Large intestine (tissue), 3 donors: ENCODE results near the gene CC2D1A. TPM values are rescaled to one million over a fixed set of nuclear protein-coding genes. Genes with fewer than 3 reads are reported as not detected.
"Not testable (repeated sequence)": the region's sequence is repeated elsewhere in the genome, so short reads cannot be mapped to it uniquely, and the experiment has no call there.

ENCODE experiments used
- DNase-seq, 2 donors: peaks; one replicate each; pipeline versions ENCODE4 v3.0.0 to v3.0.0-alpha.2; 2013
- H3K27ac ChIP-seq: one replicate; pipeline ENCODE4 v1.5.1; 2013; ENCODE audit warnings: low read length
- H3K27me3 ChIP-seq: 2 replicates; pipeline ENCODE4 v1.6.1; 2013; ENCODE audit warnings: low read length; ENCODE audit not compliant: control insufficient read depth, insufficient read depth
- H3K36me3 ChIP-seq: 2 replicates; pipeline ENCODE4 v1.6.1; 2013; ENCODE audit warnings: low read length; ENCODE audit not compliant: control insufficient read depth, insufficient read depth
- H3K4me1 ChIP-seq: one replicate; pipeline ENCODE4 v1.6.1; 2013; ENCODE audit warnings: low read length; ENCODE audit not compliant: control insufficient read depth, insufficient read depth
- H3K4me3 ChIP-seq: one replicate; pipeline ENCODE4 v1.5.1; 2013; ENCODE audit warnings: low read length
- H3K9me3 ChIP-seq: one replicate; pipeline ENCODE4 v1.6.1; 2013; ENCODE audit warnings: mild to moderate bottlenecking, low read depth, low read length, moderate library complexity; ENCODE audit not compliant: control insufficient read depth
- WGBS: methylation state at CpG from one replicate; pipeline ENCODE4 v1.1.5; 2013; ENCODE audit warnings: low lambda C conversion rate; ENCODE audit not compliant: insufficient coverage; 5-methylcytosine and 5-hydroxymethylcytosine counted together
- polyA plus RNA-seq: library from polyadenylated mRNA; unstranded; fragments of 120-200 nt; gene quantifications from one replicate; pipeline ENCODE4 v1.2.1, GENCODE V29; 2013

The CC2D1A gene
- polyA plus RNA-seq, 1 donor = 42.2 TPM

GRCh38 chr19:13962699-13963602 lies 57.0 kb downstream of the CC2D1A start:
- peaks cover 73% of the 10 kb centered on the region for H3K36me3 ChIP-seq
- no peaks in the 10 kb centered on the region for H3K27me3 ChIP-seq
- H3K4me1 ChIP-seq = no peaks in the 10 kb centered on the region
- no peak overlapping the region for H3K27ac ChIP-seq
- H3K4me3 ChIP-seq = no peak overlapping the region
- WGBS = no CpG with 5 or more reads among the region's 89 CpGs
- no peak for DNase-seq
- no peaks in the 10 kb centered on the region for H3K9me3 ChIP-seq

- H3K4me3 ChIP-seq = no peak overlapping the region
- no peak overlapping the region for H3K27ac ChIP-seq
- no peaks in the 10 kb centered on the region for H3K27me3 ChIP-seq
- DNase-seq = no peak
- no peaks in the 10 kb centered on the region for H3K9me3 ChIP-seq
- H3K4me1 ChIP-seq = no peaks in the 10 kb centered on the region
- H3K36me3 ChIP-seq = peaks cover 73% of the 10 kb centered on the region
- no CpG with 5 or more reads among the region's 48 CpGs for WGBS
Measured at GRCh38 chr19:13963603-13964105, 57.7 kb downstream of the CC2D1A start.

DNA sequence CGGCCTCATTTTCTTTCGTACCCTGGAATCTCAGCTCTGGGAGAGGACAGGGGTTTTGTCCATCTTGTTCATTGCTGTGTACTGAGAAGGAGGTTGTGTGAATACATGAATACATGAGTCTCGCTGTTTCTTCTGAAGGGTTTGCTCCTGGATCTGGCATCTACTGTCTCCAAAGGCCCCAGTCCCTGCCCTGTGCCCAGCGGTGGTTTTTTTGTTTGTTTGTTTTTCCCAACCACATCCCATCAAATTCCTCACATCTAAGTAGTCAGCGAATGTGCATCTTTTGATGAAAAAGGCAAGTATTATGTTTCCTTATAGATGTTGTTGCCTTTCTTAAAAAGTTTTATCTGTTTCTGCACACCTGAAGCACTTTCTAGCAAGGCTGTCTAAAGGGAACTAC lies 58.8 kb downstream of the CC2D1A start:
- H3K9me3 ChIP-seq = no peaks in the 10 kb centered on the region
- H3K27ac ChIP-seq = no peak overlapping the region
- WGBS = no CpG with 5 or more reads among the region's 5 CpGs
- H3K27me3 ChIP-seq = no peaks in the 10 kb centered on the region
- no peak overlapping the region for H3K4me3 ChIP-seq
- no peaks in the 10 kb centered on the region for H3K4me1 ChIP-seq
- peaks cover 73% of the 10 kb centered on the region for H3K36me3 ChIP-seq
- DNase-seq = no peak

GRCh38 chr19:13965377-13965896 lies 59.4 kb downstream of the CC2D1A start:
- no peak overlapping the region for H3K4me3 ChIP-seq
- H3K27ac ChIP-seq = no peak overlapping the region
- H3K4me1 ChIP-seq = no peaks in the 10 kb centered on the region
- no peak for DNase-seq
- H3K36me3 ChIP-seq = peaks cover 73% of the 10 kb centered on the region
- no peaks in the 10 kb centered on the region for H3K27me3 ChIP-seq
- H3K9me3 ChIP-seq = no peaks in the 10 kb centered on the region
- no CpG with 5 or more reads among the region's 24 CpGs for WGBS

- Histone ChIP-seq H3K27ac (no peak overlapping the region), H3K36me3 (peaks cover 69% of the 10 kb centered on the region), H3K9me3 (no peaks in the 10 kb centered on the region), H3K4me1 (no peaks in the 10 kb centered on the region), H3K27me3 (no peaks in the 10 kb centered on the region), H3K4me3 (no peak overlapping the region)
- no peak for DNase-seq
- WGBS = no CpG with 5 or more reads among the region's 20 CpGs
Measured at GRCh38 chr19:13965926-13966683, 60.1 kb downstream of the CC2D1A start.

DNA sequence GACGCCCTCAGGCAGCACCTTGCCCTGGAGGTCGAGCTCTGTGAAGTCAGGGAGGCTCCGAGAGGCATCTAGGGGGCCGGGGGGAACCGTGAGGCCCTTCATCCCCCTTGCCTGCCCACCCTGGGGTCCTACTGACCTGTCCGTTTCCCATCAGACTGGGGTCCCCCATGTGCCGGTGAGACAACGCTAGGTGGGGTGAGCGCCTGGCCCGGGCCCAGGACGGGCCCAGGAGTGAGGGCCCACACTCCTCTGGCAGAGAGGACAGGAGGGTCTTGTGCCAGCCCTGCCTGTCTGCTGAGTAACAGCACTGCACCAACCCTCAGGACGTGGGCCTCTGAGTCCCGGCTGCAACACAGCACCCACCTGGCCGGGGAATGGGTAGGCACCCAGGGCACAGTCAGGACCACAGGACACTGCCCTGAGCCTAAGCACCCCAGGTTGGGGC lies 60.7 kb downstream of the CC2D1A start:
- Histone ChIP-seq H3K4me1 (no peaks in the 10 kb centered on the region), H3K36me3 (peaks cover 67% of the 10 kb centered on the region), H3K4me3 (no peak overlapping the region), H3K27ac (no peak overlapping the region), H3K9me3 (no peaks in the 10 kb centered on the region), H3K27me3 (no peaks in the 10 kb centered on the region)
- DNase-seq = no peak
- WGBS = no CpG with 5 or more reads among the region's 14 CpGs

- peaks cover 66% of the 10 kb centered on the region for H3K36me3 ChIP-seq
- not testable (repeated sequence) for H3K27me3 ChIP-seq, DNase-seq, H3K4me1 ChIP-seq, H3K9me3 ChIP-seq, H3K27ac ChIP-seq, H3K4me3 ChIP-seq
- no CpG with 5 or more reads among the region's 8 CpGs for WGBS
Measured at GRCh38 chr19:13967206-13967605, 61.2 kb downstream of the CC2D1A start.

DNA sequence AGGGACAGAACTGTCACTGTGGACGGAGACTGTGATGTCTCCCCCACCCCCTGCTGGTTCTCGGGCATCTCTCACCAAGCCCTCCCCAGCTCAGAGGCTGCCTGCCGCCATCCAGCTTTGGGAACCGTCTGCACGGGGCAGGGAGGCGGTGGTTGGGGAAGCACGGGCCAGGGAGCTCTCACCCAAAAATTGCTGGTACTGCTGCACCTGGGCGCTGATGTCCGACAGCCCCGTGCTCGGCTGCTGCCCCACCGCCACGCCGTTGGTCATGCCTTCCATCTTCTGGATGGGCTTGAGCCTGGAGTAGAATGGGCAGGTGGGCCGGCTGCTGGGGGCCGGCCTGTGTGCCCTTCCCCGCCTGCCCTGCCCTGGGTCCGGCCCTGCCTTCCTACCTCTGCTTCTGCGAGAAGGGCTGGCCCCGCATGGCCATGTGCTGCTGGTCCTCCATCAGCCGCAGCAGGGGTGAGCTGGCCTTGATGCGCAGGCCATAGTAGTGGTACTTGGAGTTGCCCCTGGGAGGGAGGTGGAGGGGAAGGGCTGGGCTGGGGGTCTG lies 62.5 kb downstream of the CC2D1A start:
- no CpG with 5 or more reads among the region's 22 CpGs for WGBS
- no peaks in the 10 kb centered on the region for H3K27me3 ChIP-seq

GRCh38 chr19:13968999-13969398 lies 63.0 kb downstream of the CC2D1A start:
- Histone ChIP-seq H3K9me3 (no peaks in the 10 kb centered on the region), H3K36me3 (peaks cover 76% of the 10 kb centered on the region)

More for the DNA sequence above, 62.5 kb downstream of the CC2D1A start:
- H3K27ac ChIP-seq = no peak overlapping the region
- H3K4me3 ChIP-seq = no peak overlapping the region
- no peaks in the 10 kb centered on the region for H3K4me1 ChIP-seq
- peaks cover 76% of the 10 kb centered on the region for H3K36me3 ChIP-seq
- H3K9me3 ChIP-seq = no peaks in the 10 kb centered on the region
- no peak for DNase-seq

GRCh38 chr19:13969897-13970296 lies 63.9 kb downstream of the CC2D1A start:
- no peak overlapping the region for H3K27ac ChIP-seq
- no peaks in the 10 kb centered on the region for H3K27me3 ChIP-seq
- peaks cover 74% of the 10 kb centered on the region for H3K36me3 ChIP-seq
- no peak overlapping the region for H3K4me3 ChIP-seq
- no peak for DNase-seq
- H3K4me1 ChIP-seq = peaks cover 2% of the 10 kb centered on the region
- H3K9me3 ChIP-seq = no peaks in the 10 kb centered on the region
- no CpG with 5 or more reads among the region's 18 CpGs for WGBS

More at GRCh38 chr19:13968999-13969398, 63.0 kb downstream of the CC2D1A start:
- no peak for DNase-seq
- 94% methylated on average over 3 of the region's 18 CpGs for WGBS
- Histone ChIP-seq H3K4me1 (no peaks in the 10 kb centered on the region), H3K27me3 (no peaks in the 10 kb centered on the region), H3K27ac (no peak overlapping the region), H3K4me3 (no peak overlapping the region)
